HepG2 (cell line): ENCODE measurements around the gene AGMO.

Source experiments
- NR2F2 ChIP-seq: IDR thresholded peaks from 2 replicates; pipeline ENCODE4 v1.6.1; 2012; ENCODE audit warnings: low read depth, inconsistent platforms, borderline replicate concordance
- NR2F6 ChIP-seq, 2 experiments: IDR thresholded peaks; 2 replicates each; pipeline ENCODE4 v1.6.1; 2016; ENCODE audit warnings: antibody characterized with exemption in 1 of 2, mild to moderate bottlenecking in 1 of 2
- TAF15 ChIP-seq: fragments of 200-400 bp; formaldehyde crosslinking; IDR thresholded peaks from one replicate; pipeline ENCODE4 v1.6.1; 2018; ENCODE audit warnings: mild to moderate bottlenecking, low read depth, low read length; ENCODE audit not compliant: poor library complexity, severe bottlenecking
- TCF7 ChIP-seq: sonication (generic); IDR thresholded peaks from 2 replicates; pipeline ENCODE4 v1.6.1; 2016; ENCODE audit warnings: antibody characterized with exemption, low read depth
- ZBTB1 ChIP-seq: sonication (generic); formaldehyde crosslinking; IDR thresholded peaks from 2 replicates; pipeline ENCODE4 v1.4.0; 2020; ENCODE audit warnings: missing genetic modification reagents, borderline replicate concordance
- ZNF230 ChIP-seq: sonication (generic); formaldehyde crosslinking; IDR thresholded peaks from 2 replicates; pipeline ENCODE4 v1.4.0; 2020; ENCODE audit warnings: mild to moderate bottlenecking, missing genetic modification reagents
- ZNF232 ChIP-seq: sonication (generic); formaldehyde crosslinking; IDR thresholded peaks from 2 replicates; pipeline ENCODE4 v1.4.0; 2020; ENCODE audit warnings: missing genetic modification reagents, borderline replicate concordance

GRCh38 chr7:15175152-15175551 lies 386.7 kb downstream of the AGMO start:
- no peak for TF ChIP-seq TCF7
- TF ChIP-seq NR2F2 = no peak
- no peak for TF ChIP-seq NR2F6 (IDR thresholded peaks at IDR 0.05)
- no peak for TF ChIP-seq NR2F6 (CRISPR knock-in tag; IDR thresholded peaks at IDR 0.05)
- no peak for TF ChIP-seq ZBTB1
- no peak for TF ChIP-seq ZNF230 (CRISPR knock-in tag)
- TF ChIP-seq TAF15 = no peak
- TF ChIP-seq ZNF232 (CRISPR knock-in tag) = no peak
